Astrocyte of the cerebellum (primary cell): ENCODE data around the gene CDKN1B.

ENCODE experiments used
- DNase-seq: peaks from one replicate; pipeline ENCODE4 v3.0.0-alpha.2; 2011; ENCODE audit warnings: low read depth
- H3K4me3 ChIP-seq: 2 replicates; pipeline ENCODE4 v1.5.1; 2011; ENCODE audit warnings: mild to moderate bottlenecking, low read depth, low read length, moderate library complexity
- CTCF ChIP-seq: IDR thresholded peaks from 2 replicates; pipeline ENCODE4 v1.5.1; 2012; ENCODE audit warnings: low read length, low read depth, moderate library complexity, mild to moderate bottlenecking; ENCODE audit errors: missing control alignments
- in situ Hi-C: cut with HindIII; loops from 2 replicates; pipeline ENCODE4 v1.10.0; 2017; ENCODE audit warnings: low sequenced_read_pairs

Gene CDKN1B

DNA sequence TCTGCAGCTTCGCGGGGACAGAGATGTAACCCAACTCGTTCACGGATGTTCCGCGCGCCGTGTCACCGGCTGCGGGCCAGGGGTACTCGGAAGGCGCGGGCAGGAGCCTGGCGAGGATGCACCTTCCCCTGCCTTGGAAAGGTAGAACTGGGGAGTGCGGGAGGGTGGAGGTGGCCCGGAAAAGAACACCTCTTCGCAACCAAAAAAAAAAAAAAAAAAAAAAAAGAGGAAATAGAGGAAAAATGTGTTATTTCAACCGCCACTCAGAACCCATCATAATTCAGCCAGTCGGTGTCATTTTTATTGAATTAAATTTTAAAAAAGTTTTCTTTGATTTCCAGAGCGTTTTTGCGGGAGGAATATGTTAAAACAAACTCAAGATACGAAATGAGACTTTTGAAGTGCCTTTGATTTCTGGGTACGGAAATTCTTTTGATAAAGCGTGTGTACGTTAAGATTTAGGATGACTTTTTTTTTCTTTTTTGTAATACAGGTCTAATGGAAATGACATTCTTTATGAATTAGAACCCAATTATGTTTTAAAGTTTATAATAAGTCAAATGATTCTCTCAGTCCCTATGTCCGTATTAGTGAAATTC lies 8.9 kb downstream of the CDKN1B start:
- in situ Hi-C loops = no loop called here
- no peak for TF ChIP-seq CTCF
- peak overlapping the region; percentile 66 for H3K4me3 ChIP-seq
- no peak for DNase-seq

GRCh38 chr12:12726555-12727093 lies 9.5 kb downstream of the CDKN1B start:
- TF ChIP-seq CTCF = no peak
- peak overlapping the region; percentile 66 for H3K4me3 ChIP-seq
- no peak for DNase-seq
- in situ Hi-C loops = no loop called here

GRCh38 chr12:12731178-12731577 lies 14.0 kb downstream of the CDKN1B start:
- in situ Hi-C loops = no loop called here
- no peak overlapping the region for H3K4me3 ChIP-seq
- DNase-seq = no peak
- no peak for TF ChIP-seq CTCF

GRCh38 chr12:12731785-12732184 lies 14.6 kb downstream of the CDKN1B start:
- no peak for TF ChIP-seq CTCF
- in situ Hi-C loops = no loop called here
- H3K4me3 ChIP-seq = no peak overlapping the region
- no peak for DNase-seq

DNA sequence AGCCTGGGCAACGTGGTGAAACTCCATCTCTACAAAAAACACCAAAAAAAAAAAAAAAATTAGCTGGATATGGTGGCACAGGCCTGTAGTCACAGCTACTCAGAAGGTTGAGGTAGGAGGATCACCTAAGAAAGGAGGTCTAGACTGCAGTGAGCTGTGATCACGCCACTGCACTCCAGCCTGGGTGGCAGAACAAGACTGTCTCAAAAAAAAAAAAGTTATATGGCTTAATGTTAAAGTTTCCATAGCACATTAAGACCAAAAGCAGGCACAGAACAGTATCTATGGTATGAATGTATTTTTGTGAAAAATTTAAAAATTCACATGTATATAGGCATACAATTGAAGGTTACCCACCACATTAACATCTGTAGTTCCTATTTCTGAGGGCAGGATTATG lies 15.9 kb downstream of the CDKN1B start:
- no peak for TF ChIP-seq CTCF
- no peak overlapping the region for H3K4me3 ChIP-seq
- in situ Hi-C loops = no loop called here
- DNase-seq = no peak

DNA sequence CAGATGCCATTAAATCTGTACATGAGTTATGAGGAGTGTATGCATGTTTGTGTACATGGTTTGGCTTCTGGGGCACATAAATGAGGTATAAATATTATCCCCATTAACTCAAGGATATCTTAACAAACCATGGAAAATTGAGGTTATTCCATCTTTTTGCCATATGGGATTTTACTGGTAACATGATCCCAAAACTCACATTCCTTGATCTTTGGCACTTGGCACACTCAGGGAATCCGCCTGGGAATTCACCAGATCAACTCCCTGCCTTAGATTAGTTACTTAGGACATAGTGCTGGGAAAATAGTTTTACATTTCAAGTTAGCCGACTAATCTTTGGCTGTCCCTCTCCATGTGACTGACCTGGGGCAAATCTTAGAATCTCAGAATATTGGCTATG lies 16.9 kb downstream of the CDKN1B start:
- no peak for DNase-seq
- TF ChIP-seq CTCF = no peak

More for the DNA sequence above, 16.9 kb downstream of the CDKN1B start:
- H3K4me3 ChIP-seq = no peak overlapping the region
- in situ Hi-C loops = no loop called here
